Measurements from ENCODE around the gene PUM1. TPM values are rescaled to one million over a fixed set of nuclear protein-coding genes. Genes with fewer than 3 reads are reported as not detected.

Gene PUM1
- total and polyA plus RNA-seq, 10 of the 15 experiments (the other 5 are each of a cell fraction or from before 2014, with no cell fraction given) = 21.4 to 75.3 (median 42.4) TPM

DNA sequence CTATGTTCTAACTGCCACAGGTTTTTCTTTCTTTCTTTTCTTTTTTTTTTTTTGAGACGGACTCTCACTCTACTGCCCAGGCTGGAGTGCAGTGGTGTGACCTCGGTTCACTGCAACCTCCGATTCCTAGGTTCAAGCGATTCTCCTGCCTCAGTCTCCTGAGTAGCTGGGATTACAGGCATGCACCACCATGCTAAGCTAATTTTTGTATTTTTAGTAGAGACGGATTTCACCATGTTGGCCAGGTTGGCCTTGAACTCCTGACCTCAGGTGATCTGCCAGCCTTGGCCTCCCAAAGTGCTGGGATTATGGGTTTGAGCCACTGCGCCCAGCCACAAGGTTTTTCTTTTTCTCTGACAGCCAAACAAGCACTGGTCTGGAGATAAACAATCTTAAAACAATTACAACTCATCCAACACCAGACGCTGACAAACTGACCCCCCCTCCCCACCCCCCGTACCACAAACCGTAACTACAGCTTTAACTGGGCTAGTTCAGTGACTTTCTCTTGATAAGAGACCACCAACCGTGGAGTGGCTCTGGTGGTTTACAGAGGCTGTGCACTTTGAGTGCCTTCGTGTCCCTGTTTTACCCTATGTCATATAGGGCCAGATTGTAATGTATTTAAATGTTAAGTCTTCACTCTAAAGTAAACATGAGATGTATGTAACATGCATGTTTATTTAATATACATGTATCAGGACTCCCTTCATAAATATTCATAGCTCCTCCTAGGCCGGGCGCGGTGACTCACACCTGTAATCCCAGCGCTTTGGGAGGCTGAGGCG is 19.5 kb upstream of the PUM1 start (continued):
- TF ChIP-seq PML (IDR thresholded peaks at IDR 0.05; ENCODE audit: low read length) = no peak
- TF ChIP-seq PAX8 (IDR thresholded peaks at IDR 0.05) = no peak

- no peak overlapping the region for H3K9ac ChIP-seq (ENCODE audit: control insufficient read depth, insufficient read depth, low read length)
- no peak for FAIRE-seq
- POLR2A ChIA-PET = no interaction called here
- RAD21 ChIA-PET (ENCODE audit: unreplicated experiment) = no interaction called here
- H3K36me3 ChIP-seq (ENCODE audit: control insufficient read depth in 2 of 2, insufficient read depth in 2 of 2, low read length in 1 of 2) = no peaks in the 10 kb centered on the region
- no peak overlapping the region for H3K4me2 ChIP-seq (ENCODE audit: control insufficient read depth, insufficient read depth)
- no peak overlapping the region for H3K27ac ChIP-seq (ENCODE audit: control insufficient read depth, insufficient read depth)
- no peak overlapping the region for H3K4me3 ChIP-seq
- 36% methylated on average over 3 of the region's 3 CpGs for WGBS (ENCODE audit: insufficient coverage, insufficient replicate concordance, low lambda C conversion rate, missing lambda C conversion rate)
- BruUV-seq (replicated peaks) = no TSS peak
- no peak overlapping the region for H2AFZ ChIP-seq (ENCODE audit: control insufficient read depth, low read depth, low read length)
- no peak for ATAC-seq
- SMC1A ChIA-PET (ENCODE audit: uncharacterized antibody, unreplicated experiment) = no interaction called here
- no peaks in the 10 kb centered on the region for H3K4me1 ChIP-seq (ENCODE audit: control insufficient read depth, insufficient read depth, low read length)
- intact Hi-C loops (cut with micrococcal nuclease; ENCODE audit: unreplicated experiment) = no loop called here
- CTCF ChIA-PET = interaction anchor here (0.6 to 0.7 kb wide), 2 partner anchors 37 to 75 kb away, joined by 3 read pairs; no protein-coding TSS in a partner anchor
- no peaks in the 10 kb centered on the region for H3K27me3 ChIP-seq (replicated peaks in 1 of 2; ENCODE audit: control insufficient read depth in 2 of 2, insufficient read depth in 2 of 2, low read length in 1 of 2)
- no peaks in the 10 kb centered on the region for H4K20me1 ChIP-seq (ENCODE audit: control insufficient read depth, insufficient read depth)
- H3K79me2 ChIP-seq (ENCODE audit: control insufficient read depth, insufficient read depth, low read length) = no peaks in the 10 kb centered on the region
- TF ChIP-seq, protein P1, sequence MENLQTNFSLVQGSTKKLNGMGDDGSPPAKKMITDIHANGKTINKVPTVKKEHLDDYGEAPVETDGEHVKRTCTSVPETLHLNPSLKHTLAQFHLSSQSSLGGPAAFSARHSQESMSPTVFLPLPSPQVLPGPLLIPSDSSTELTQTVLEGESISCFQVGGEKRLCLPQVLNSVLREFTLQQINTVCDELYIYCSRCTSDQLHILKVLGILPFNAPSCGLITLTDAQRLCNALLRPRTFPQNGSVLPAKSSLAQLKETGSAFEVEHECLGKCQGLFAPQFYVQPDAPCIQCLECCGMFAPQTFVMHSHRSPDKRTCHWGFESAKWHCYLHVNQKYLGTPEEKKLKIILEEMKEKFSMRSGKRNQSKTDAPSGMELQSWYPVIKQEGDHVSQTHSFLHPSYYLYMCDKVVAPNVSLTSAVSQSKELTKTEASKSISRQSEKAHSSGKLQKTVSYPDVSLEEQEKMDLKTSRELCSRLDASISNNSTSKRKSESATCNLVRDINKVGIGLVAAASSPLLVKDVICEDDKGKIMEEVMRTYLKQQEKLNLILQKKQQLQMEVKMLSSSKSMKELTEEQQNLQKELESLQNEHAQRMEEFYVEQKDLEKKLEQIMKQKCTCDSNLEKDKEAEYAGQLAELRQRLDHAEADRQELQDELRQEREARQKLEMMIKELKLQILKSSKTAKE (IDR thresholded peaks at IDR 0.05; ENCODE audit: low read depth, poor library complexity, severe bottlenecking) = no peak
- no peak for TF ChIP-seq ZNF217 (IDR thresholded peaks at IDR 0.05)
- no peak for TF ChIP-seq IKZF2 (IDR thresholded peaks at IDR 0.05)
- in situ Hi-C loops (cut with MboI) = no loop called here
- H3K9me3 ChIP-seq (replicated peaks; ENCODE audit: control insufficient read depth, insufficient read depth, low read length) = no peaks in the 10 kb centered on the region
- DNase-seq (ENCODE audit: low read depth, low spot score) = no peak
Observed at GRCh38 chr1:31082385-31082784, 16.9 kb upstream of the PUM1 start.

All from GM12878 (cell line).